Breast epithelium (tissue), 3 donors: ENCODE results near the gene STX3.

Experiments
- CTCF ChIP-seq, 3 donors: fragments of 450-650 bp; IDR thresholded peaks; one replicate each; pipeline ENCODE4 v1.5.1; 2016 to 2017; ENCODE audit warnings: antibody characterized with exemption in 3 of 3, mild to moderate bottlenecking in 3 of 3, moderate library complexity in 3 of 3
- POLR2A ChIP-seq: fragments of 450-650 bp; IDR thresholded peaks from one replicate; pipeline ENCODE4 v1.6.1; 2016; ENCODE audit warnings: antibody characterized with exemption, mild to moderate bottlenecking, moderate library complexity

GRCh38 chr11:59773083-59773440 lies 17.9 kb downstream of the STX3 start:
- TF ChIP-seq POLR2A, result no peak
- TF ChIP-seq CTCF (IDR thresholded peaks at IDR 0.05), result no peak
